ENCODE measurements around the gene BLVRA.

The BLVRA gene

GRCh38 chr7:43844257-43844656 is 85.8 kb downstream of the BLVRA start:
- no peak overlapping the region for H3K4me3 ChIP-seq (ENCODE audit: low read depth, low read length)
- no peak for TF ChIP-seq CTCF (IDR thresholded peaks at IDR 0.05; ENCODE audit: borderline replicate concordance, insufficient read depth, low read depth, low read length)

- no peak for TF ChIP-seq CTCF (IDR thresholded peaks at IDR 0.05; ENCODE audit: borderline replicate concordance, insufficient read depth, low read depth, low read length)
- H3K4me3 ChIP-seq (ENCODE audit: low read depth, low read length) = no peak overlapping the region
These were observed 86.2 kb downstream of the BLVRA start for GRCh38 chr7:43844662-43845061.

GRCh38 chr7:43847496-43847895 is 89.0 kb downstream of the BLVRA start:
- no peak overlapping the region for H3K4me3 ChIP-seq (ENCODE audit: low read depth, low read length)
- TF ChIP-seq CTCF (IDR thresholded peaks at IDR 0.05; ENCODE audit: borderline replicate concordance, insufficient read depth, low read depth, low read length) = no peak

- TF ChIP-seq CTCF (IDR thresholded peaks at IDR 0.05; ENCODE audit: borderline replicate concordance, insufficient read depth, low read depth, low read length) = no peak
- no peak overlapping the region for H3K4me3 ChIP-seq (ENCODE audit: low read depth, low read length)
These were observed 90.6 kb downstream of the BLVRA start for GRCh38 chr7:43849047-43849446.

- no peak for TF ChIP-seq CTCF (IDR thresholded peaks at IDR 0.05; ENCODE audit: borderline replicate concordance, insufficient read depth, low read depth, low read length)
- no peak overlapping the region for H3K4me3 ChIP-seq (ENCODE audit: low read depth, low read length)
These were observed 92.1 kb downstream of the BLVRA start for GRCh38 chr7:43850348-43851116.

- no peak overlapping the region for H3K4me3 ChIP-seq (ENCODE audit: low read depth, low read length)
- TF ChIP-seq CTCF (IDR thresholded peaks at IDR 0.05; ENCODE audit: borderline replicate concordance, insufficient read depth, low read depth, low read length) = no peak
These were observed 93.3 kb downstream of the BLVRA start for GRCh38 chr7:43851805-43852204.

GRCh38 chr7:43855176-43855575 is 96.7 kb downstream of the BLVRA start:
- no peak overlapping the region for H3K4me3 ChIP-seq (ENCODE audit: low read depth, low read length)
- TF ChIP-seq CTCF (IDR thresholded peaks at IDR 0.05; ENCODE audit: borderline replicate concordance, insufficient read depth, low read depth, low read length) = no peak

Measured in GM12875 (cell line).